Measurements from ENCODE around the gene SAMHD1. TPM values are rescaled to one million over a fixed set of nuclear protein-coding genes. Genes with fewer than 3 reads are reported as not detected.

The SAMHD1 gene
- total and polyA plus RNA-seq, 2 of the 8 experiments (the other 6 are each of a cell fraction or from before 2014, with no cell fraction given), result 22.0 to 37.1 TPM

- H4K20me1 ChIP-seq (replicated peaks in 1 of 2; ENCODE audit: control insufficient read depth in 1 of 2, insufficient read depth in 2 of 2, low read length in 2 of 2), result peaks cover 0 to 12% of the 10 kb centered on the region in 2 experiments
- CTCF ChIA-PET (ENCODE audit: partially characterized antibody), result interaction anchor here (3.6 kb wide), 1 partner anchor 42 kb away, joined by 11 read pairs; no protein-coding TSS in a partner anchor
- H3K4me1 ChIP-seq (replicated peaks in 1 of 4; ENCODE audit: control insufficient read depth in 3 of 4, insufficient read depth in 4 of 4, low read length in 3 of 4), result peaks cover 0 to 13% (median 9%) of the 10 kb centered on the region in 4 experiments; a peak in 5 of 7 replicates
- no peak overlapping the region; the same call in 1 of the 2 replicates for H3K18ac ChIP-seq (ENCODE audit: extremely low read depth, low read length)
- no peak overlapping the region for H3K27ac ChIP-seq (ENCODE audit: low read depth, low read length)
- H3K9ac ChIP-seq (replicated peaks in 1 of 4; ENCODE audit: extremely low read depth in 1 of 4, low read depth in 3 of 4, low read length in 3 of 4), result no peak overlapping the region
- H3K79me2 ChIP-seq (ENCODE audit: control insufficient read depth in 1 of 2, insufficient read depth in 2 of 2, low read length in 2 of 2), result peaks cover 0 to 22% of the 10 kb centered on the region in 2 experiments; a peak in 2 of 4 replicates
- no peak overlapping the region for H3K4ac ChIP-seq (replicated peaks; ENCODE audit: insufficient read length, low read depth, low read length)
- no peaks in the 10 kb centered on the region for H3K27me3 ChIP-seq (replicated peaks in 1 of 4; ENCODE audit: control insufficient read depth in 3 of 4, extremely low read depth in 1 of 4, insufficient read depth in 3 of 4, low read length in 3 of 4)
- POLR2A ChIA-PET (ENCODE audit: partially characterized antibody), result interaction anchor here (1.5 to 4.0 kb wide), 3 partner anchors 12 to 14 kb away, joined by 3 to 30 read pairs (median 4); a partner anchor contains a TSS
- H3K4me3 ChIP-seq (ENCODE audit: extremely low read depth in 1 of 4, insufficient read depth in 2 of 4, low read depth in 3 of 4, low read length in 4 of 4), result no peak overlapping the region
- peaks cover 8% of the 10 kb centered on the region for H3K79me1 ChIP-seq (ENCODE audit: low read depth, low read length)
- H2BK120ac ChIP-seq (replicated peaks; ENCODE audit: low read depth, low read length), result no peak overlapping the region
- no peak overlapping the region for H4K8ac ChIP-seq (ENCODE audit: extremely low read depth, insufficient read depth, low read length)
- no peak overlapping the region for H2AFZ ChIP-seq (ENCODE audit: low read length)
- H3K23ac ChIP-seq (ENCODE audit: insufficient read length), result no peak overlapping the region
- H3K14ac ChIP-seq (ENCODE audit: insufficient read length), result no peak overlapping the region
- H2AK5ac ChIP-seq (ENCODE audit: low read depth, low read length), result no peak overlapping the region
- WGBS, 2 experiments (ENCODE audit: extremely low coverage in 1 of 2, insufficient coverage in 1 of 2, insufficient read length in 1 of 2, insufficient replicate concordance in 2 of 2, low coverage in 1 of 2, low lambda C conversion rate in 2 of 2, missing lambda C conversion rate in 1 of 2), result 95% methylated on average over 6 of the region's 6 CpGs; no CpG with 5 or more reads in 1 of the 2 experiments
- peaks cover 0 to 3% (median 0%) of the 10 kb centered on the region in 4 experiments; a peak in 2 of 8 replicates for H3K36me3 ChIP-seq (ENCODE audit: control insufficient read depth in 2 of 4, insufficient read depth in 4 of 4, low read length in 3 of 4)
- no peak overlapping the region for H4K5ac ChIP-seq (ENCODE audit: insufficient read length, low read depth, low read length)
- TF ChIP-seq MAFK (IDR thresholded peaks at IDR 0.05; ENCODE audit: low read depth, low read length) (peak; percentile 35; the same call in 1 of the 2 replicates), RFX5 (IDR thresholded peaks at IDR 0.05; ENCODE audit: borderline replicate concordance, low read depth, low read length) (no peak), SIRT6 (IDR thresholded peaks at IDR 0.05; ENCODE audit: low read length) (no peak), BRCA1 (IDR thresholded peaks at IDR 0.05; ENCODE audit: low read depth, low read length) (no peak), EZH2 (IDR thresholded peaks at IDR 0.05; ENCODE audit: low read depth, low read length, severe bottlenecking) (no peak), KDM1A (IDR thresholded peaks at IDR 0.05; ENCODE audit: borderline replicate concordance, low read length) (peak; percentile 66), SAP30 (IDR thresholded peaks at IDR 0.05; ENCODE audit: insufficient read depth, insufficient replicate concordance, low read length) (no peak), SUZ12 (IDR thresholded peaks at IDR 0.05; ENCODE audit: low read length) (no peak), HDAC2 (IDR thresholded peaks at IDR 0.05; ENCODE audit: borderline replicate concordance in 1 of 2, low read depth in 2 of 2, low read length in 2 of 2) (peak in 1 of 2 experiments; percentile 48; a peak in 1 of 4 replicates)
- H3K4me2 ChIP-seq (ENCODE audit: insufficient read depth in 1 of 2, low read depth in 2 of 2, low read length in 2 of 2), result no peak overlapping the region
- no peak overlapping the region for H2BK15ac ChIP-seq (ENCODE audit: low read length)
- DNase-seq (ENCODE audit: low read depth in 1 of 2, low spot score in 2 of 2) (no peak), FAIRE-seq (no peak)
- peaks cover 2% of the 10 kb centered on the region; the same call in 1 of the 2 replicates for H3K23me2 ChIP-seq (ENCODE audit: low read depth, low read length)
- no peak overlapping the region for H2BK5ac ChIP-seq (ENCODE audit: low read depth, low read length)
- H4K91ac ChIP-seq (replicated peaks; ENCODE audit: insufficient read length, low read length), result no peak overlapping the region
- H3K56ac ChIP-seq (replicated peaks; ENCODE audit: insufficient read length, low read depth, low read length), result no peak overlapping the region
- H2BK20ac ChIP-seq (ENCODE audit: low read length), result no peak overlapping the region
- H3K9me3 ChIP-seq (ENCODE audit: insufficient read depth in 2 of 2, low read depth in 1 of 2, low read length in 1 of 2), result peaks cover 3 to 4% of the 10 kb centered on the region in 2 experiments; a peak in 3 of 4 replicates
- no peak overlapping the region for H2BK12ac ChIP-seq (ENCODE audit: low read depth, low read length)
These were observed 100.7 kb downstream of the SAMHD1 start for GRCh38 chr20:36850759-36851158.
